ENCODE data around the gene HMX3.

- TF ChIP-seq JUN (IDR thresholded peaks at IDR 0.05; ENCODE audit: borderline replicate concordance, insufficient read depth, insufficient read length, low read depth) (no peak), CTCF (IDR thresholded peaks at IDR 0.05; ENCODE audit: extremely low read depth in 1 of 2, insufficient read depth in 1 of 2, low read depth in 1 of 2, low read length in 2 of 2) (no peak), POLR2A (IDR thresholded peaks at IDR 0.05; ENCODE audit: low read depth, low read length) (no peak), POLR2AphosphoS5 (IDR thresholded peaks at IDR 0.05; ENCODE audit: insufficient read depth, low read depth, low read length) (no peak)
Measured at GRCh38 chr10:123150271-123150985, 14.7 kb downstream of the HMX3 start.
